H1 (cell line): ENCODE data around the gene VWA1. TPM values are rescaled to one million over a fixed set of nuclear protein-coding genes. Genes with fewer than 3 reads are reported as not detected.
"Not testable (repeated sequence)": the region's sequence is repeated elsewhere in the genome, so short reads cannot be mapped to it uniquely, and the experiment has no call there.

ENCODE experiments used
- CTCF ChIA-PET: fragments of 300-600 bp; sonication (Branson Sonifier 250); formaldehyde crosslinking; loops from one replicate; lab custom pipeline; 2021; ENCODE audit not compliant: partially characterized antibody; lab: Charles Lee
- POLR2A ChIA-PET: fragments of 300-600 bp; sonication (Branson Sonifier 250); formaldehyde crosslinking; loops from one replicate; lab custom pipeline; 2021; ENCODE audit warnings: inconsistent platforms; ENCODE audit not compliant: partially characterized antibody; lab: Charles Lee
- DNase-seq, 2 experiments: peaks; one replicate each; pipeline versions ENCODE4 v3.0.0 to v3.0.0-alpha.2; 2010 to 2022; ENCODE audit warnings: low spot score in 2 of 2, low read depth in 1 of 2, mixed read lengths in 1 of 2
- FAIRE-seq: peaks from 2 replicates; lab custom pipeline; 2011; peaks lifted over from hg19 to GRCh38; lab: Jason Lieb, UNC
- H2AFZ ChIP-seq: 2 replicates; pipeline ENCODE4 v1.8.1; 2012; ENCODE audit warnings: low read length, inconsistent platforms
- H2AK5ac ChIP-seq: 2 replicates; pipeline ENCODE4 v1.6.1; 2013; ENCODE audit warnings: low read depth, low read length
- H2BK120ac ChIP-seq: replicated peaks from 2 replicates; pipeline ENCODE3; 2013; ENCODE audit warnings: low read depth, low read length, inconsistent platforms
- H2BK12ac ChIP-seq: 2 replicates; pipeline ENCODE4 v1.6.1; 2013; ENCODE audit warnings: low read depth, low read length
- H2BK15ac ChIP-seq: 2 replicates; pipeline ENCODE4 v1.6.1; 2013; ENCODE audit warnings: low read length
- H2BK20ac ChIP-seq: 2 replicates; pipeline ENCODE4 v1.6.1; 2013; ENCODE audit warnings: low read length
- H2BK5ac ChIP-seq: 2 replicates; pipeline ENCODE4 v1.6.1; 2013; ENCODE audit warnings: low read depth, low read length
- H3K14ac ChIP-seq: 2 replicates; pipeline ENCODE4 v1.6.1; 2013; ENCODE audit warnings: inconsistent platforms; ENCODE audit not compliant: insufficient read length
- H3K18ac ChIP-seq: 2 replicates; pipeline ENCODE4 v1.6.1; 2013; ENCODE audit warnings: low read length; ENCODE audit errors: extremely low read depth
- H3K23ac ChIP-seq: 2 replicates; pipeline ENCODE4 v1.6.1; 2013; ENCODE audit warnings: inconsistent platforms; ENCODE audit not compliant: insufficient read length
- H3K23me2 ChIP-seq: 2 replicates; pipeline ENCODE4 v1.6.1; 2013; ENCODE audit warnings: low read depth, low read length
- H3K27ac ChIP-seq: 2 replicates; pipeline ENCODE4 v1.6.1; 2011; ENCODE audit warnings: low read depth, low read length, inconsistent platforms
- H3K27me3 ChIP-seq, 4 experiments: replicated peaks in 1 of 4; 1 replicate in 1 of 4; 2 replicates in 3 of 4; pipeline versions ENCODE4 v1.6.1 to v1.8.1; 2011 to 2013; ENCODE audit warnings: low read length in 3 of 4, mild to moderate bottlenecking in 3 of 4, inconsistent platforms in 2 of 4, mixed read lengths in 2 of 4, moderate library complexity in 1 of 4; ENCODE audit not compliant: control insufficient read depth in 3 of 4, insufficient read depth in 3 of 4; ENCODE audit errors: extremely low read depth in 1 of 4
- H3K36me3 ChIP-seq, 4 experiments: 2 replicates each; pipeline versions ENCODE4 v1.6.1 to v1.8.1; 2011 to 2013; ENCODE audit warnings: mild to moderate bottlenecking in 4 of 4, low read length in 3 of 4, moderate library complexity in 2 of 4, control low read depth in 1 of 4, inconsistent platforms in 1 of 4; ENCODE audit not compliant: insufficient read depth in 4 of 4, control insufficient read depth in 2 of 4
- H3K4ac ChIP-seq: replicated peaks from 2 replicates; pipeline ENCODE3; 2013; ENCODE audit warnings: low read length, low read depth, mixed read lengths, inconsistent platforms; ENCODE audit not compliant: insufficient read length
- H3K4me1 ChIP-seq, 4 experiments: replicated peaks in 1 of 4; 1 replicate in 1 of 4; 2 replicates in 3 of 4; pipeline versions ENCODE4 v1.6.1 to v1.8.1; 2011 to 2013; ENCODE audit warnings: low read length in 3 of 4, inconsistent platforms in 2 of 4, mixed read lengths in 1 of 4; ENCODE audit not compliant: insufficient read depth in 4 of 4, control insufficient read depth in 3 of 4
- H3K4me2 ChIP-seq, 2 experiments: 2 replicates each; pipeline versions ENCODE4 v1.6.1 to v1.8.1; 2011 to 2013; ENCODE audit warnings: low read depth in 2 of 2, low read length in 2 of 2, control low read depth in 1 of 2, inconsistent platforms in 1 of 2, mild to moderate bottlenecking in 1 of 2; ENCODE audit not compliant: insufficient read depth in 1 of 2
- H3K4me3 ChIP-seq, 4 experiments: fragments of 200-600, 300-600 bp in 1 of 4; sonication (generic), shearing (Covaris generic), sonication (Bioruptor Twin) in 1 of 4; 2 replicates each; pipeline versions ENCODE4 v1.5.1 to v1.8.1; 2011 to 2016; ENCODE audit warnings: low read length in 4 of 4, low read depth in 3 of 4, control low read depth in 2 of 4, inconsistent platforms in 2 of 4, mild to moderate bottlenecking in 2 of 4, mixed read lengths in 1 of 4, moderate library complexity in 1 of 4; ENCODE audit not compliant: insufficient read depth in 2 of 4; ENCODE audit errors: extremely low read depth in 1 of 4
- H3K56ac ChIP-seq: replicated peaks from 2 replicates; pipeline ENCODE3; 2013; ENCODE audit warnings: low read depth, mild to moderate bottlenecking, mixed read lengths, low read length, inconsistent platforms; ENCODE audit not compliant: insufficient read length
- H3K79me1 ChIP-seq: 2 replicates; pipeline ENCODE4 v1.6.1; 2013; ENCODE audit warnings: low read depth, low read length, control low read depth
- H3K79me2 ChIP-seq, 2 experiments: 2 replicates each; pipeline versions ENCODE4 v1.6.1 to v1.8.1; 2012 to 2013; ENCODE audit warnings: low read length in 2 of 2, mild to moderate bottlenecking in 2 of 2, inconsistent platforms in 1 of 2; ENCODE audit not compliant: insufficient read depth in 2 of 2, control insufficient read depth in 1 of 2
- H3K9ac ChIP-seq, 4 experiments: replicated peaks in 1 of 4; 1 replicate in 1 of 4; 2 replicates in 3 of 4; pipeline versions ENCODE4 v1.6.1 to v1.8.1; 2011 to 2013; ENCODE audit warnings: low read depth in 3 of 4, low read length in 3 of 4, control low read depth in 2 of 4, mild to moderate bottlenecking in 2 of 4, moderate library complexity in 2 of 4, inconsistent platforms in 1 of 4; ENCODE audit errors: extremely low read depth in 1 of 4
- H3K9me3 ChIP-seq, 2 experiments: 2 replicates each; pipeline versions ENCODE4 v1.6.1 to v1.8.1; 2012 to 2013; ENCODE audit warnings: mild to moderate bottlenecking in 2 of 2, moderate library complexity in 2 of 2, control low read depth in 1 of 2, inconsistent platforms in 1 of 2, low read depth in 1 of 2, low read length in 1 of 2, mixed read lengths in 1 of 2; ENCODE audit not compliant: insufficient read depth in 2 of 2
- H4K20me1 ChIP-seq, 2 experiments: replicated peaks in 1 of 2; 2 replicates each; pipeline versions ENCODE3 to v1.8.1; 2011 to 2013; ENCODE audit warnings: inconsistent platforms in 2 of 2, low read length in 2 of 2, mild to moderate bottlenecking in 1 of 2; ENCODE audit not compliant: insufficient read depth in 2 of 2, control insufficient read depth in 1 of 2
- H4K5ac ChIP-seq: 2 replicates; pipeline ENCODE4 v1.6.1; 2013; ENCODE audit warnings: low read length, low read depth, mixed read lengths, inconsistent platforms; ENCODE audit not compliant: insufficient read length
- H4K8ac ChIP-seq: 2 replicates; pipeline ENCODE4 v1.8.0; 2013; ENCODE audit warnings: mild to moderate bottlenecking, moderate library complexity, low read length, inconsistent platforms; ENCODE audit not compliant: insufficient read depth; ENCODE audit errors: extremely low read depth
- H4K91ac ChIP-seq: replicated peaks from 2 replicates; pipeline ENCODE3; 2013; ENCODE audit warnings: low read length, mixed read lengths, inconsistent platforms; ENCODE audit not compliant: insufficient read length
- WGBS, 2 experiments: shearing (Covaris generic) in 1 of 2; methylation state at CpG; one replicate each; pipeline versions ENCODE4 v1.1.6 to v1.1.7; 2013 to 2015; ENCODE audit warnings: low lambda C conversion rate in 2 of 2, mixed read lengths in 2 of 2, inconsistent platforms in 1 of 2, low coverage in 1 of 2, missing lambda C conversion rate in 1 of 2; ENCODE audit not compliant: insufficient replicate concordance in 2 of 2, insufficient coverage in 1 of 2, insufficient read length in 1 of 2; ENCODE audit errors: extremely low coverage in 1 of 2, missing lambda C conversion rate in 1 of 2; 5-methylcytosine and 5-hydroxymethylcytosine counted together
- polyA plus RNA-seq, 7 experiments: library from polyadenylated mRNA; depleted of rRNA in 3 of 7; stranded (reverse) in 5 of 7; unstranded in 2 of 7; fragments of >200 nt in 5 of 7; fragments of 200-250 nt in 2 of 7; gene quantifications; 1 replicate in 5 of 7; 2 replicates in 1 of 7; 4 replicates in 1 of 7; pipeline versions ENCODE4 v1.2.1 to v1.2.3, GENCODE V29; 2011 to 2013; ENCODE audit warnings: missing spikeins in 2 of 7, mixed read lengths in 2 of 7
- total RNA-seq: library from RNA; stranded (reverse); fragmentation: NEBNext Ultra II Directional; extraction: Animal tissue kit (Norgen Biotek cat#: 25700); gene quantifications from 2 replicates; pipeline ENCODE4 v1.2.1, GENCODE V29; 2021

VWA1 gene
- total and polyA plus RNA-seq, 2 of the 8 experiments (the other 6 are each of a cell fraction or from before 2014, with no cell fraction given) = 16.0 to 36.6 TPM

- H2BK20ac ChIP-seq, H3K36me3 ChIP-seq, H2BK12ac ChIP-seq, H3K14ac ChIP-seq, H3K9me3 ChIP-seq, H3K79me1 ChIP-seq, H3K23ac ChIP-seq, CTCF ChIA-PET, H2BK5ac ChIP-seq, H4K91ac ChIP-seq, H2BK120ac ChIP-seq, H3K27ac ChIP-seq, H3K23me2 ChIP-seq, H3K4ac ChIP-seq, H3K27me3 ChIP-seq, H4K5ac ChIP-seq, H3K4me1 ChIP-seq, DNase-seq, H2BK15ac ChIP-seq, H2AK5ac ChIP-seq, H2AFZ ChIP-seq, H3K4me3 ChIP-seq, H3K4me2 ChIP-seq, H3K79me2 ChIP-seq, H4K20me1 ChIP-seq, H3K18ac ChIP-seq, H4K8ac ChIP-seq, H3K56ac ChIP-seq, FAIRE-seq, POLR2A ChIA-PET, H3K9ac ChIP-seq: not testable (repeated sequence)
- 81% methylated on average over 3 of the region's 15 CpGs; no CpG with 5 or more reads in 1 of the 2 experiments for WGBS, 2 experiments
These were observed 20.4 kb downstream of the VWA1 start for GRCh38 chr1:1455934-1456333.

GRCh38 chr1:1456683-1457255 lies 21.3 kb downstream of the VWA1 start:
- H3K23ac ChIP-seq, DNase-seq, H3K23me2 ChIP-seq, H2BK15ac ChIP-seq, POLR2A ChIA-PET, H3K14ac ChIP-seq, H4K20me1 ChIP-seq, H4K5ac ChIP-seq, H3K18ac ChIP-seq, H2BK12ac ChIP-seq, H4K8ac ChIP-seq, H3K9me3 ChIP-seq, H3K56ac ChIP-seq, H3K4me3 ChIP-seq, H3K4me1 ChIP-seq, H2BK5ac ChIP-seq, H3K79me2 ChIP-seq, FAIRE-seq, H3K27ac ChIP-seq, H3K36me3 ChIP-seq, H2BK120ac ChIP-seq, H2AK5ac ChIP-seq, H3K4me2 ChIP-seq, H3K4ac ChIP-seq, H3K9ac ChIP-seq, H4K91ac ChIP-seq, H2AFZ ChIP-seq, H3K27me3 ChIP-seq, H2BK20ac ChIP-seq, H3K79me1 ChIP-seq: not testable (repeated sequence)
- CTCF ChIA-PET = interaction anchor here (1.0 to 1.7 kb wide), 3 partner anchors 15 to 94 kb away, joined by 3 read pairs; no protein-coding TSS in a partner anchor
- WGBS, 2 experiments = 94% methylated on average over 13 of the region's 22 CpGs; no CpG with 5 or more reads in 1 of the 2 experiments
